Fibroblast of lung (primary cell): ENCODE data around the gene PIM3. TPM values are rescaled to one million over a fixed set of nuclear protein-coding genes. Genes with fewer than 3 reads are reported as not detected.

Experiments used
- DNase-seq, 2 donors: peaks; one replicate each; pipeline versions ENCODE4 v3.0.0 to v3.0.0-alpha.2; 2010; ENCODE audit warnings: low read depth in 2 of 2
- H2AFZ ChIP-seq: 2 replicates; pipeline ENCODE4 v1.5.1; 2012; ENCODE audit warnings: low read length, control low read depth, inconsistent platforms
- H3K27ac ChIP-seq: 2 replicates; pipeline ENCODE4 v1.5.1; 2011; ENCODE audit warnings: low read length, control low read depth; ENCODE audit not compliant: insufficient read depth
- H3K27me3 ChIP-seq: 2 replicates; pipeline ENCODE4 v1.5.1; 2011; ENCODE audit warnings: mild to moderate bottlenecking, low read length; ENCODE audit not compliant: control insufficient read depth, insufficient read depth
- H3K36me3 ChIP-seq: 2 replicates; pipeline ENCODE4 v1.5.1; 2011; ENCODE audit warnings: low read length; ENCODE audit not compliant: control insufficient read depth, insufficient read depth
- H3K4me1 ChIP-seq: 2 replicates; pipeline ENCODE4 v1.5.1; 2011; ENCODE audit warnings: low read length; ENCODE audit not compliant: control insufficient read depth, insufficient read depth; ENCODE audit errors: extremely low read depth
- H3K4me2 ChIP-seq: 2 replicates; pipeline ENCODE4 v1.5.1; 2011; ENCODE audit warnings: low read length, control low read depth; ENCODE audit not compliant: insufficient read depth; ENCODE audit errors: extremely low read depth
- H3K4me3 ChIP-seq, 4 experiments: fragments of 200-600 bp in 1 of 4; sonication (generic) in 1 of 4; replicated peaks in 1 of 4; 2 replicates each; pipeline ENCODE4 v1.5.1; 2011 to 2016; ENCODE audit warnings: low read length in 4 of 4, low read depth in 3 of 4, mild to moderate bottlenecking in 3 of 4, control low read depth in 2 of 4, inconsistent platforms in 1 of 4, mixed read lengths in 1 of 4; ENCODE audit not compliant: insufficient read depth in 1 of 4; ENCODE audit errors: control extremely low read depth in 1 of 4
- H3K79me2 ChIP-seq: 2 replicates; pipeline ENCODE4 v1.5.1; 2012; ENCODE audit warnings: mild to moderate bottlenecking, low read length, inconsistent platforms; ENCODE audit not compliant: control insufficient read depth, insufficient read depth
- H3K9ac ChIP-seq: 2 replicates; pipeline ENCODE4 v1.5.1; 2011; ENCODE audit warnings: mild to moderate bottlenecking, low read length, control low read depth; ENCODE audit not compliant: insufficient read depth
- H3K9me3 ChIP-seq: 2 replicates; pipeline ENCODE4 v1.5.1; 2012; ENCODE audit warnings: low read depth, low read length; ENCODE audit not compliant: control insufficient read depth, insufficient read depth
- H4K20me1 ChIP-seq: 2 replicates; pipeline ENCODE4 v1.5.1; 2011; ENCODE audit warnings: low read length; ENCODE audit not compliant: control insufficient read depth, insufficient read depth; ENCODE audit errors: extremely low read depth
- CTCF ChIP-seq, 2 donors: IDR thresholded peaks in 1 of 2; conservative IDR thresholded peaks in 1 of 2; 1 replicate in 1 of 2; 2 replicates in 1 of 2; pipeline ENCODE4 v1.5.1; 2011 to 2012; ENCODE audit warnings: low read length in 2 of 2, control low read depth in 1 of 2, inconsistent platforms in 1 of 2, low read depth in 1 of 2, mild to moderate bottlenecking in 1 of 2
- EZH2 ChIP-seq: IDR thresholded peaks from 2 replicates; pipeline ENCODE4 v1.5.1; 2012; ENCODE audit warnings: low read length, control low read depth, mild to moderate bottlenecking; ENCODE audit errors: missing control alignments
- polyA plus RNA-seq, 2 donors: library from polyadenylated mRNA; depleted of rRNA in 1 of 2; stranded (reverse) in 1 of 2; unstranded in 1 of 2; fragments of >200 nt; gene quantifications; 2 replicates each; pipeline ENCODE4 v1.2.1, GENCODE V29; 2011 to 2012; ENCODE audit warnings: missing spikeins in 1 of 2
- total RNA-seq: library from RNA; depleted of rRNA; stranded (reverse); fragments of >200 nt; gene quantifications from 2 replicates; pipeline ENCODE4 v1.2.1, GENCODE V29; 2014

The PIM3 gene
- total and polyA plus RNA-seq, 2 donors (not counting 1 experiment from before 2014, with no cell fraction given), result 6.8 to 47.7 TPM

GRCh38 chr22:49991907-49992533 is 31.4 kb downstream of the PIM3 start:
- Histone ChIP-seq H3K4me1 (no peaks in the 10 kb centered on the region), H3K79me2 (no peaks in the 10 kb centered on the region), H3K27me3 (no peaks in the 10 kb centered on the region), H2AFZ (no peak overlapping the region), H3K27ac (no peak overlapping the region), H3K9ac (no peak overlapping the region), H3K4me2 (no peak overlapping the region), H3K4me3 (no peak overlapping the region), H3K36me3 (no peaks in the 10 kb centered on the region), H3K9me3 (no peaks in the 10 kb centered on the region), H4K20me1 (no peaks in the 10 kb centered on the region)
- DNase-seq, result no peak
- TF ChIP-seq EZH2, result no peak

GRCh38 chr22:49992921-49993648 is 32.5 kb downstream of the PIM3 start:
- no peaks in the 10 kb centered on the region for H3K4me1 ChIP-seq
- H3K36me3 ChIP-seq, result no peaks in the 10 kb centered on the region
- H3K4me2 ChIP-seq, result no peak overlapping the region
- no peak overlapping the region for H3K27ac ChIP-seq
- H3K27me3 ChIP-seq, result no peaks in the 10 kb centered on the region
- no peak overlapping the region for H3K9ac ChIP-seq
- H3K4me3 ChIP-seq, result no peak overlapping the region
- H2AFZ ChIP-seq, result no peak overlapping the region
- DNase-seq, result peak; percentile 23 to 37
- no peaks in the 10 kb centered on the region for H3K9me3 ChIP-seq
- H3K79me2 ChIP-seq, result no peaks in the 10 kb centered on the region
- TF ChIP-seq CTCF (conservative IDR thresholded peaks at IDR 0.05 in 1 of 2, IDR thresholded peaks at IDR 0.05 in 1 of 2; ENCODE audit: low read depth in 1 of 2, low read length in 2 of 2) (peak; percentile 53 to 66), EZH2 (no peak)
- no peaks in the 10 kb centered on the region for H4K20me1 ChIP-seq

GRCh38 chr22:49993649-49994360 is 33.2 kb downstream of the PIM3 start:
- no peak overlapping the region for H2AFZ ChIP-seq
- DNase-seq, result no peak

More at GRCh38 chr22:49993649-49994360, 33.2 kb downstream of the PIM3 start:
- Histone ChIP-seq H3K27me3 (no peaks in the 10 kb centered on the region), H3K27ac (no peak overlapping the region), H4K20me1 (no peaks in the 10 kb centered on the region), H3K79me2 (no peaks in the 10 kb centered on the region), H3K36me3 (no peaks in the 10 kb centered on the region), H3K9me3 (no peaks in the 10 kb centered on the region), H3K4me3 (no peak overlapping the region), H3K9ac (no peak overlapping the region), H3K4me2 (no peak overlapping the region), H3K4me1 (no peaks in the 10 kb centered on the region)
- TF ChIP-seq CTCF (conservative IDR thresholded peaks at IDR 0.05 in 1 of 2, IDR thresholded peaks at IDR 0.05 in 1 of 2; ENCODE audit: low read depth in 1 of 2, low read length in 2 of 2) (no peak), EZH2 (no peak)
